Stimulated activated CD4-positive, alpha-beta T cell treated with anti-CD3 and anti-CD28 coated beads, Interleukin-2, amount 100 ng/mL, for 4 hours (primary cell): ENCODE measurements around the gene ITGB5.
"Not testable (repeated sequence)": the region's sequence is repeated elsewhere in the genome, so short reads cannot be mapped to it uniquely, and the experiment has no call there.

ENCODE experiments used
- DNase-seq: peaks from one replicate; pipeline ENCODE4 v3.0.0-alpha.2; 2020; ENCODE audit warnings: low read depth

ITGB5 gene

GRCh38 chr3:124772081-124772831 is 114.9 kb downstream of the ITGB5 start:
- DNase-seq = no peak

GRCh38 chr3:124771083-124771445 is 116.1 kb downstream of the ITGB5 start:
- DNase-seq = no peak

- no peak for DNase-seq
Observed at GRCh38 chr3:124770336-124771082, 116.7 kb downstream of the ITGB5 start.

- DNase-seq = no peak
Observed at GRCh38 chr3:124769462-124769861, 117.7 kb downstream of the ITGB5 start.

- DNase-seq = no peak
Observed at GRCh38 chr3:124768812-124769211, 118.4 kb downstream of the ITGB5 start.

- DNase-seq = no peak
Observed at GRCh38 chr3:124767691-124768090, 119.5 kb downstream of the ITGB5 start.

GRCh38 chr3:124767264-124767663 is 119.9 kb downstream of the ITGB5 start:
- DNase-seq = no peak

- DNase-seq = no peak
Observed at GRCh38 chr3:124766113-124767095, 120.8 kb downstream of the ITGB5 start.

GRCh38 chr3:124765197-124765840 is 121.8 kb downstream of the ITGB5 start:
- no peak for DNase-seq

GRCh38 chr3:124764746-124765145 is 122.4 kb downstream of the ITGB5 start:
- DNase-seq = no peak

- DNase-seq = no peak
Observed at GRCh38 chr3:124763644-124764358, 123.4 kb downstream of the ITGB5 start.

GRCh38 chr3:124763206-124763605 is 124.0 kb downstream of the ITGB5 start:
- no peak for DNase-seq

GRCh38 chr3:124762661-124763011 is 124.5 kb downstream of the ITGB5 start:
- DNase-seq = no peak

GRCh38 chr3:124761935-124762660 is 125.1 kb downstream of the ITGB5 start:
- no peak for DNase-seq

GRCh38 chr3:124761250-124761796 is 125.8 kb downstream of the ITGB5 start:
- DNase-seq = peak; percentile 67

GRCh38 chr3:124760601-124761000 is 126.6 kb downstream of the ITGB5 start:
- no peak for DNase-seq

GRCh38 chr3:124759666-124760401 is 127.3 kb downstream of the ITGB5 start:
- no peak for DNase-seq

GRCh38 chr3:124758851-124759635 is 128.1 kb downstream of the ITGB5 start:
- DNase-seq = no peak

- not testable (repeated sequence) for DNase-seq
Observed at GRCh38 chr3:124757926-124758325, 129.2 kb downstream of the ITGB5 start.
